HepG2 (cell line): ENCODE results near the gene SULT2A1. TPM values are rescaled to one million over a fixed set of nuclear protein-coding genes. Genes with fewer than 3 reads are reported as not detected.

ENCODE experiments used
- CCAR2 ChIP-seq: fragments of 200-400 bp; formaldehyde crosslinking; optimal IDR thresholded peaks from 2 replicates; pipeline ENCODE3; 2018; ENCODE audit warnings: low read depth, mild to moderate bottlenecking, low read length, moderate library complexity
- CREM ChIP-seq, 2 experiments: sonication (generic) in 1 of 2; formaldehyde crosslinking in 1 of 2; IDR thresholded peaks; 2 replicates each; pipeline versions ENCODE4 v1.4.0 to v1.6.1; 2016 to 2020; ENCODE audit warnings: antibody characterized with exemption in 1 of 2, mild to moderate bottlenecking in 1 of 2, missing genetic modification reagents in 1 of 2
- FOSL2 ChIP-seq: sonication (generic); formaldehyde crosslinking; IDR thresholded peaks from 2 replicates; pipeline ENCODE4 v1.4.0; 2020; ENCODE audit warnings: missing genetic modification reagents
- FOXC1 ChIP-seq: sonication (generic); formaldehyde crosslinking; IDR thresholded peaks from 2 replicates; pipeline ENCODE4 v1.8.0; 2022; ENCODE audit warnings: mild to moderate bottlenecking, missing genetic modification reagents, borderline replicate concordance
- HMG20A ChIP-seq: IDR thresholded peaks from 2 replicates; pipeline ENCODE4 v1.6.1; 2016; ENCODE audit warnings: borderline replicate concordance
- JUN ChIP-seq: sonication (generic); formaldehyde crosslinking; IDR thresholded peaks from 2 replicates; pipeline ENCODE4 v1.4.0; 2020; ENCODE audit warnings: mild to moderate bottlenecking, missing genetic modification reagents
- MED1 ChIP-seq: sonication (generic); formaldehyde crosslinking; IDR thresholded peaks from 2 replicates; pipeline ENCODE4 v1.4.0; 2020; ENCODE audit warnings: missing genetic modification reagents
- NCOR1 ChIP-seq: fragments of 200-600 bp; sonication (generic); IDR thresholded peaks from 2 replicates; pipeline ENCODE4 v1.7.0; 2017; ENCODE audit warnings: antibody characterized with exemption, low read length, borderline replicate concordance
- PHF5A ChIP-seq: IDR thresholded peaks from one replicate; pipeline ENCODE4 v1.6.1; 2018; ENCODE audit warnings: low read depth, missing genetic modification reagents; ENCODE audit not compliant: unreplicated experiment
- SOX5 ChIP-seq: IDR thresholded peaks from 2 replicates; pipeline ENCODE4 v1.6.1; 2016; ENCODE audit warnings: borderline replicate concordance
- TCF12 ChIP-seq, 2 experiments: fragments of 450-650 bp in 1 of 2; sonication (generic) in 1 of 2; formaldehyde crosslinking in 1 of 2; IDR thresholded peaks; 2 replicates each; pipeline versions ENCODE4 v1.6.1 to v1.8.0; 2017 to 2022; ENCODE audit warnings: antibody characterized with exemption in 1 of 2, mild to moderate bottlenecking in 1 of 2, missing genetic modification reagents in 1 of 2, moderate library complexity in 1 of 2
- ZBTB1 ChIP-seq: sonication (generic); formaldehyde crosslinking; IDR thresholded peaks from 2 replicates; pipeline ENCODE4 v1.4.0; 2020; ENCODE audit warnings: missing genetic modification reagents, borderline replicate concordance
- ZMYM3 ChIP-seq: sonication (generic); formaldehyde crosslinking; IDR thresholded peaks from 2 replicates; pipeline ENCODE4 v1.5.1; 2020; ENCODE audit warnings: mild to moderate bottlenecking, missing genetic modification reagents
- ZNF367 ChIP-seq: sonication (generic); formaldehyde crosslinking; IDR thresholded peaks from 2 replicates; pipeline ENCODE4 v1.4.0; 2020; ENCODE audit warnings: missing genetic modification reagents, borderline replicate concordance
- ZNF563 ChIP-seq: sonication (generic); formaldehyde crosslinking; IDR thresholded peaks from 2 replicates; pipeline ENCODE4 v1.8.0; 2022; ENCODE audit warnings: mild to moderate bottlenecking, moderate library complexity, missing genetic modification reagents
- ZSCAN25 ChIP-seq: sonication (generic); formaldehyde crosslinking; IDR thresholded peaks from 2 replicates; pipeline ENCODE4 v1.8.0; 2022; ENCODE audit warnings: mild to moderate bottlenecking, missing genetic modification reagents
- polyA plus RNA-seq, 8 experiments: library from polyadenylated mRNA; depleted of rRNA in 3 of 8; stranded (reverse) in 7 of 8; unstranded in 1 of 8; fragments of >200 nt; fragmentation: Illumina TruSeq in 4 of 8; extraction: Trizol in 4 of 8; gene quantifications; 2 replicates each; pipeline versions ENCODE4 v1.2.1 to v1.2.3, GENCODE V29; 2011 to 2016; ENCODE audit warnings: low read depth in 4 of 8, missing spikeins in 1 of 8, mixed read lengths in 1 of 8; ENCODE audit not compliant: insufficient read depth in 1 of 8
- total RNA-seq, 5 experiments: library from RNA; depleted of rRNA; stranded (reverse); fragments of >200 nt; fragmentation: Illumina TruSeq; extraction: Trizol; gene quantifications; 2 replicates each; pipeline ENCODE4 v1.2.3, GENCODE V29; 2016; ENCODE audit warnings: low read depth in 1 of 5
- TF ChIP-seq, protein P1 (sequence below): sonication (generic); formaldehyde crosslinking; IDR thresholded peaks from 2 replicates; pipeline ENCODE4 v1.4.0; 2020; ENCODE audit warnings: mild to moderate bottlenecking, missing genetic modification reagents
- TF ChIP-seq, protein P2 (sequence below): sonication (generic); formaldehyde crosslinking; IDR thresholded peaks from 2 replicates; pipeline ENCODE4 v1.4.0; 2020; ENCODE audit warnings: missing genetic modification reagents
- TF ChIP-seq, protein P3 (sequence below): sonication (generic); formaldehyde crosslinking; IDR thresholded peaks from 2 replicates; pipeline ENCODE4 v1.8.0; 2022; ENCODE audit warnings: missing genetic modification reagents, mild to moderate bottlenecking, inconsistent platforms, borderline replicate concordance

SULT2A1 gene
- total and polyA plus RNA-seq, 2 of the 13 experiments (the other 11 are each of a cell fraction or from before 2014, with no cell fraction given), result 137 to 193 TPM

DNA sequence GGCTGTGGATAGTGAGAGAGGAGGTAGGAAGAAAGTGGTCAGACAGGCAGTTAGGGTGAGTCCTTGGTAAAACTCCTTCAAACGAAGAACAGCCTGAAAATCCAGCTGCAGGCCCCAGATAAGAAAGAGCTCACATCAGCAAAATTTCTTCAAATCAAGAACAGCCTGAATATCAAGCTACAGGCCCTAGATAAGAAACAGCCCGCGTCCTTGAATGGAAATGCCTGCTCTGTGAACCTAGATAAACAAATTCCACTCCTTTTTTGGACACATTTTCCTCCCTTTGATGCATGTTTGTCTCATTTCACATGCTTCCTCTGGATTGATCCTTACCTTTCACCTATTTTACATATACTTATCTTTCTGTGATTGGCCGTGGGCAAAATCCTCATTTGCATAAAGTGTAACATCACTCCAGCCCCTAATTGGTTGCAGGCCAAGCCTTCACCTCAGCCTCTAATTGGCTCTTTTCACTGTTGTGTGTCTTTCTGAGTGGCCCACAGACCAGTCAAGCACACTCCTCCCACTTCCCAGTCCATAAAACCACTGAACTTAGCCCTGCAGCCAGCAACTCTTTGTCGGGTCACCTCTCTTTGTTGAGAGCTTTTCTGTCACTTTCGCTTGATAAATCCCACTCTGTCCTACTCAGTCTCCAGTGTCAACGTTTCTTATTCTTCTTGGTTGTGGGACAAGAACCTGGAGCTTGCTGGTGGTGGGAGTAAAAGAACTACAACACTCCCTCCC, 6.0 kb upstream of the SULT2A1 start (continued):
- peak; percentile 12; the same call in 1 of the 2 replicates for TF ChIP-seq HMG20A (CRISPR knock-in tag)
- TF ChIP-seq MED1 (CRISPR knock-in tag), result peak; percentile 88
- TF ChIP-seq, protein P1, sequence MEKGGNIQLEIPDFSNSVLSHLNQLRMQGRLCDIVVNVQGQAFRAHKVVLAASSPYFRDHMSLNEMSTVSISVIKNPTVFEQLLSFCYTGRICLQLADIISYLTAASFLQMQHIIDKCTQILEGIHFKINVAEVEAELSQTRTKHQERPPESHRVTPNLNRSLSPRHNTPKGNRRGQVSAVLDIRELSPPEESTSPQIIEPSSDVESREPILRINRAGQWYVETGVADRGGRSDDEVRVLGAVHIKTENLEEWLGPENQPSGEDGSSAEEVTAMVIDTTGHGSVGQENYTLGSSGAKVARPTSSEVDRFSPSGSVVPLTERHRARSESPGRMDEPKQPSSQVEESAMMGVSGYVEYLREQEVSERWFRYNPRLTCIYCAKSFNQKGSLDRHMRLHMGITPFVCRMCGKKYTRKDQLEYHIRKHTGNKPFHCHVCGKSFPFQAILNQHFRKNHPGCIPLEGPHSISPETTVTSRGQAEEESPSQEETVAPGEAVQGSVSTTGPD (CRISPR knock-in tag), result no peak
- TF ChIP-seq SOX5 (CRISPR knock-in tag), result peak; percentile 73
- TF ChIP-seq, protein P2, sequence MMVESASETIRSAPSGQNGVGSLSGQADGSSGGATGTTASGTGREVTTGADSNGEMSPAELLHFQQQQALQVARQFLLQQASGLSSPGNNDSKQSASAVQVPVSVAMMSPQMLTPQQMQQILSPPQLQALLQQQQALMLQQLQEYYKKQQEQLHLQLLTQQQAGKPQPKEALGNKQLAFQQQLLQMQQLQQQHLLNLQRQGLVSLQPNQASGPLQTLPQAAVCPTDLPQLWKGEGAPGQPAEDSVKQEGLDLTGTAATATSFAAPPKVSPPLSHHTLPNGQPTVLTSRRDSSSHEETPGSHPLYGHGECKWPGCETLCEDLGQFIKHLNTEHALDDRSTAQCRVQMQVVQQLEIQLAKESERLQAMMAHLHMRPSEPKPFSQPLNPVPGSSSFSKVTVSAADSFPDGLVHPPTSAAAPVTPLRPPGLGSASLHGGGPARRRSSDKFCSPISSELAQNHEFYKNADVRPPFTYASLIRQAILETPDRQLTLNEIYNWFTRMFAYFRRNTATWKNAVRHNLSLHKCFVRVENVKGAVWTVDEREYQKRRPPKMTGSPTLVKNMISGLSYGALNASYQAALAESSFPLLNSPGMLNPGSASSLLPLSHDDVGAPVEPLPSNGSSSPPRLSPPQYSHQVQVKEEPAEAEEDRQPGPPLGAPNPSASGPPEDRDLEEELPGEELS (CRISPR knock-in tag), result peak; percentile 90
- TF ChIP-seq CREM (IDR thresholded peaks at IDR 0.05), result peak; percentile 70
- TF ChIP-seq CREM (CRISPR knock-in tag; IDR thresholded peaks at IDR 0.05), result no peak
- TF ChIP-seq ZBTB1 (CRISPR knock-in tag), result no peak
- no peak for TF ChIP-seq TCF12 (IDR thresholded peaks at IDR 0.05)
- TF ChIP-seq TCF12 (CRISPR knock-in tag; IDR thresholded peaks at IDR 0.05), result no peak; the same call in 1 of the 2 replicates
- TF ChIP-seq FOSL2 (CRISPR knock-in tag), result no peak
- 0 out of 2 replicates have a peak, but pooled peaks have one; percentile 29 for TF ChIP-seq JUN (CRISPR knock-in tag)
- no peak for TF ChIP-seq PHF5A (CRISPR knock-in tag)
- no peak for TF ChIP-seq CCAR2
- TF ChIP-seq ZSCAN25, result no peak
- TF ChIP-seq NCOR1, result peak; percentile 80; the same call in 1 of the 2 replicates
- TF ChIP-seq, protein P3, sequence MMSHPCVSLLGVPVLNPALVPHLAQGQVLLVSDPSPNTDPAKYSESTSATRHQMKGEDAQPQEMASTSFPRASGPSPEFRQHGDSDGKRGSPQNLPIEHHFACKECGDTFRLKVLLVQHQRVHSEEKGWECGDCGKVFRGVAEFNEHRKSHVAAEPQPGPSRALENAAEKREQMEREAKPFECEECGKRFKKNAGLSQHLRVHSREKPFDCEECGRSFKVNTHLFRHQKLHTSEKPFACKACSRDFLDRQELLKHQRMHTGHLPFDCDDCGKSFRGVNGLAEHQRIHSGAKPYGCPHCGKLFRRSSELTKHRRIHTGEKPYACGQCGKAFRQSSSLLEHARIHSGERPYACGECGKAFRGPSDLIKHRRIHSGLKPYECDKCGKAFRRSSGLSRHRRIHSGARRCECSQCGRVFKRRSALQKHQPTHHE (CRISPR knock-in tag), result no peak
- peak; percentile 82; the same call in 1 of the 2 replicates for TF ChIP-seq FOXC1 (CRISPR knock-in tag)
- TF ChIP-seq ZNF563 (CRISPR knock-in tag), result no peak
- TF ChIP-seq ZNF367, result no peak
- no peak; the same call in 1 of the 2 replicates for TF ChIP-seq ZMYM3 (CRISPR knock-in tag)
- TF ChIP-seq, all 625 proteins: peak for 142
